Astrocyte (in vitro differentiated cells and primary cell): ENCODE measurements around the gene TAF5L.

Experiments used
- EZH2 ChIP-seq: IDR thresholded peaks from 2 replicates; pipeline ENCODE4 v1.6.1; 2012; ENCODE audit warnings: mild to moderate bottlenecking, low read length, inconsistent platforms; ENCODE audit not compliant: insufficient read depth
- TF ChIP-seq, protein P1 (sequence below): IDR thresholded peaks from 2 replicates; pipeline ENCODE4 v1.5.1; 2011; ENCODE audit warnings: low read depth, mild to moderate bottlenecking, inconsistent platforms, low read length, moderate library complexity; ENCODE audit not compliant: insufficient read depth

DNA sequence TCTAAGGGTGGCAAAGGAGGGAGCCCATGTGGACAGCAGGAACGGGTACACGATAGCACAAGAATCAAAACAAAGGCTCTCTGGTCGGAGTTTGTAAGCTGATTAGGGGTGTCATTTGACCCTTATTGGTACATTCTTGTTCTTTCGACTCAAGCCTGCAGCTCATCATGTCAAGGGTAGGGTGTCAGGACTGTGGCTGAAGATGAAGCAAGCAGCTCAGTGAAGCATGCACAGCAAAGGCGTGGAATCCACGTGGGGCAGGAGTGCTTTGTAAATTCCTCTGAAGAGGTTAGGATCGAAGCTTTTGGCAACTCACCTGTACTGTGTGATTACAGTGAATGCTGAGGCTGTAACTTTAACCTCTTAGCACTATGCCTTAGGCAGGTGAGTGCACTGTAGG is 62.7 kb downstream of the TAF5L start:
- TF ChIP-seq, protein P1, sequence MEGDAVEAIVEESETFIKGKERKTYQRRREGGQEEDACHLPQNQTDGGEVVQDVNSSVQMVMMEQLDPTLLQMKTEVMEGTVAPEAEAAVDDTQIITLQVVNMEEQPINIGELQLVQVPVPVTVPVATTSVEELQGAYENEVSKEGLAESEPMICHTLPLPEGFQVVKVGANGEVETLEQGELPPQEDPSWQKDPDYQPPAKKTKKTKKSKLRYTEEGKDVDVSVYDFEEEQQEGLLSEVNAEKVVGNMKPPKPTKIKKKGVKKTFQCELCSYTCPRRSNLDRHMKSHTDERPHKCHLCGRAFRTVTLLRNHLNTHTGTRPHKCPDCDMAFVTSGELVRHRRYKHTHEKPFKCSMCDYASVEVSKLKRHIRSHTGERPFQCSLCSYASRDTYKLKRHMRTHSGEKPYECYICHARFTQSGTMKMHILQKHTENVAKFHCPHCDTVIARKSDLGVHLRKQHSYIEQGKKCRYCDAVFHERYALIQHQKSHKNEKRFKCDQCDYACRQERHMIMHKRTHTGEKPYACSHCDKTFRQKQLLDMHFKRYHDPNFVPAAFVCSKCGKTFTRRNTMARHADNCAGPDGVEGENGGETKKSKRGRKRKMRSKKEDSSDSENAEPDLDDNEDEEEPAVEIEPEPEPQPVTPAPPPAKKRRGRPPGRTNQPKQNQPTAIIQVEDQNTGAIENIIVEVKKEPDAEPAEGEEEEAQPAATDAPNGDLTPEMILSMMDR, result no peak
- TF ChIP-seq EZH2, result no peak
